ENCODE measurements around the gene ZNF763.
"Not testable (repeated sequence)": the region's sequence is repeated elsewhere in the genome, so short reads cannot be mapped to it uniquely, and the experiment has no call there.

The ZNF763 gene

GRCh38 chr19:11973019-11973810 is 8.4 kb downstream of the ZNF763 start:
- DNase-seq, result no peak

GRCh38 chr19:11978492-11979100 is 13.8 kb downstream of the ZNF763 start:
- no peak for DNase-seq

DNA sequence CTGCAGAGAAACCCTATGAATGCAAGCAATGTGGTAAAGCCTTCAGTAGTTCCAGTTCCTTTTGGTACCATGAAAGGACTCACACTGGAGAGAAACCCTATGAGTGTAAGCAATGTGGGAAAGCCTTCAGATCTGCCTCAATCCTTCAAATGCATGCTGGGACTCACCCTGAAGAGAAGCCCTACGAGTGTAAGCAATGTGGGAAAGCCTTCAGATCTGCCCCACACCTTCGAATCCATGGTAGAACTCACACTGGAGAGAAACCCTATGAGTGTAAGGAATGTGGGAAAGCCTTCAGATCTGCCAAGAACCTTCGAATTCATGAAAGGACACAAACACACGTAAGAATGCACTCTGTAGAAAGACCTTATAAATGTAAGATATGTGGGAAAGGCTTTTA is 14.7 kb downstream of the ZNF763 start:
- no peak for DNase-seq

DNA sequence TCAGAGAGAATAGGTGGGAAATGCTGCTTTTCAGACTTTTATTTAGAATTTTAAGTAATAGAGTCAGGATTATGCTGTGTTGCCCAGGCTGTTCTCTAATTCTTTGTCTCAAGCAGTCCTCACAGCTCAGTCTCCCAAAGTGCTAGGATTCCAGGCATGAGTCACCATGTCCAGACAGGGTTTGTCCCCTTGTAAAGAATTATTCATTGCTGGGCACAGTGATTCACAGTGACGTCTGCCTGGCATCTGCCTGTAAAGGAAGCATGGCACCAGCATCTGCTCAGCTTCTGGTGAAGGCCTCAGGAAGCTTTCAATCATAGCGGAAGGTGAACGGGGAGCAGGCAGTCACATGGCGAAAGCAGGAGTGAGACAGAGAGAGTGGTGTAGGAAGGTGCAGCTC is 17.7 kb downstream of the ZNF763 start:
- no peak for DNase-seq

DNA sequence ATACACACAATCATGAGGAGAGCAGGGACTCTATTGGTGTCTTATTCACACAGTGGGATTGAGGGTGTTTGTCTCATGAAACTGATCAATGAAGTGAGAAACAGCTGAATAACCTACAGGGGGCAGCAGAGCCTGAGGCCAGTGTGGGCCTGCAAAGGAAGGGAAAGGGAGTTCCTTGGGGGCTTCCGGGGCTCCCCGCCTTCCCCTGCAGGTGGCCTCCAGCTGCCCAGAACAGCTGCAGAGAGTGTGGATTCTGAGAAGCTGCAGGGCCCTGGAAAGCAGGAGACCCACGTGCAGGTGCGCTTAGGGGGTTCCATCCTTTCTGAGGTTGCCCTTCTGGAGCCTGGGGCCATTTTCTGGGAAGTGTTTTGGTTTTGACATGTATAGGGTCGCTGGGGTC is 20.1 kb downstream of the ZNF763 start:
- no peak for DNase-seq

GRCh38 chr19:11986754-11987153 is 21.9 kb downstream of the ZNF763 start:
- DNase-seq, result no peak

GRCh38 chr19:11987405-11988281 is 22.8 kb downstream of the ZNF763 start:
- peak; percentile 90 for DNase-seq

GRCh38 chr19:11989112-11989456 is 24.2 kb downstream of the ZNF763 start:
- no peak for DNase-seq

DNA sequence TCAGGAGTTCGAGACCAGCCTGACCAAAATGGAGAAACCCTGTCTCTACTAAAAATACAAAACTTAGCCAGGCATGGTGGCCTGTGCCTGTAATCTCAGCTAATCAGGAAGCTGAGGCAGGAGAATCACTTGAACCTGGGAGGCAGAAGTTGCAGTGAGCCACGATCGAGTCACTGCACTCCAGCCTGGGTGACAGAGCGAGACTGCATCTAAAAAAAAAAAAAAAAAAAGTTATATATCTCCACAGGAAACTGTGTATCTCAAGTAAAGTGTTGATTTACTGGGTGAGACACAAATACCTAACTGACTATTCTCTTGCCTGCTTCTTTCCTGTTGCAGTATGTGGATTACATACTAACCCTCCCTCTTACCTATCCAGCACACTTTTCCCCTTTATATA is 27.1 kb downstream of the ZNF763 start:
- DNase-seq, result not testable (repeated sequence)

DNA sequence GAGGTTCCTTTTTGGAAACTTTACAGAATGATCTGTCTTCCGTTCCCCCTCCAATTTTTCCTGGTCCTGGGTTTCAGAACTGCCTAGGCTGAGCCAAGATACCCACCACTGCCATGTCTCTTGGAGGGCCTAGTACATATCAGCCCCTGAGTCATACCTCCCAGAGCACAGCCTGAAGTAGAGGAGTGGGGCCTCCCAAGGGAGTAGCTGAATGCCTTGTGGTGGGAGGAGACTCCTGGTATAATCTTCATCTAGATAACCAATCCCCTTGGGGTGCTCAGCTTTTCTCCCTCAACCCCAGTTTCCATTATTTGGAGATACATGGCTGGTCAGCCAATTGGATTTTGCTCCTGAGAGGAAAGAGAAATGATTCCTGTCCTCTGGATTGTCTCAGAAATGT is 30.3 kb downstream of the ZNF763 start:
- DNase-seq, result no peak

- no peak for DNase-seq
Measured at GRCh38 chr19:12000152-12000981, 35.5 kb downstream of the ZNF763 start.

- DNase-seq, result no peak
Measured at GRCh38 chr19:12015015-12015752, 50.3 kb downstream of the ZNF763 start.

DNA sequence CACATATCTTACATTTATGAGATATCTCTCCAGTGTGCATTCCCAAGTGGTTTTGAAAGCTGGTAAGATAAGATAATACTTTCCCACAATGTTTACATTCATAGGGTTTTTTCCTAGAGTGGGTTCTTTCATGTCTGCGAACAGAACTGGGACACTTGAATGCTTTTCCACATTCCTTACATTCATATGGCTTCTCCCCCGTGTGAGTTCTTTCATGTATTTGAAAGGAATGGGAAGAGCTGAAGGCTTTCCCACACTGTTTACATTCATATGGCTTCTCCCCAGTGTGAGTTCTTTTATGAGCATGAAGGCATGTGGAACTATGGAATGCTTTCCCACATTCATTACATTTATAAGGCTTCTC is 50.9 kb downstream of the ZNF763 start:
- no peak for DNase-seq
